K562 (cell line): Measurements from ENCODE around the gene B9D2. TPM values are rescaled to one million over a fixed set of nuclear protein-coding genes. Genes with fewer than 3 reads are reported as not detected.

ENCODE experiments used
- CHD7 ChIP-seq: fragments of 200-600 bp; sonication (generic); IDR thresholded peaks from one replicate; pipeline ENCODE4 v1.6.1; 2012; ENCODE audit warnings: mild to moderate bottlenecking, low read depth, low read length, inconsistent platforms
- ETS2 ChIP-seq: IDR thresholded peaks from 2 replicates; pipeline ENCODE4 v1.6.1; 2016; ENCODE audit warnings: borderline replicate concordance, missing genetic modification characterization, mild to moderate bottlenecking, moderate library complexity, missing compliant biosample characterization; ENCODE audit not compliant: poor library complexity, severe bottlenecking
- HDGF ChIP-seq: fragments of 450-650 bp; IDR thresholded peaks from 2 replicates; pipeline ENCODE4 v1.6.1; 2016
- TSHZ1 ChIP-seq: fragments of 250-450 bp; sonication (Bioruptor Pico); IDR thresholded peaks from 2 replicates; pipeline ENCODE4 v1.4.0; 2020; ENCODE audit warnings: mild to moderate bottlenecking, moderate library complexity
- ZNF778 ChIP-seq: fragments of 450-650 bp; formaldehyde crosslinking; IDR thresholded peaks from 2 replicates; pipeline ENCODE4 v1.4.0; 2020; ENCODE audit warnings: mild to moderate bottlenecking, moderate library complexity
- polyA plus RNA-seq, 8 experiments: library from polyadenylated mRNA; depleted of rRNA in 4 of 8; stranded (reverse) in 5 of 8; unstranded in 3 of 8; fragments of >200 nt; fragmentation: Nextera tagmentation in 2 of 8; fragmentation: Illumina TruSeq in 1 of 8; extraction: Ambion mirVana in 2 of 8; extraction: Trizol in 1 of 8; gene quantifications; 2 replicates each; pipeline versions ENCODE4 v1.2.1 to v1.2.3, GENCODE V29; 2011 to 2014; ENCODE audit warnings: inconsistent platforms in 1 of 8, missing spikeins in 1 of 8
- total RNA-seq, 7 experiments: library from RNA; depleted of rRNA in 6 of 7; stranded (reverse); fragments of >200 nt in 6 of 7; fragmentation: Illumina TruSeq in 2 of 7; extraction: Trizol in 2 of 7; gene quantifications; 2 replicates each; pipeline versions ENCODE4 v1.2.1 to v1.2.3, GENCODE V29; 2011 to 2021; ENCODE audit warnings: low replicate concordance in 1 of 7

B9D2 gene
- total and polyA plus RNA-seq, 9 of the 15 experiments (the other 6 are each of a cell fraction or from before 2014, with no cell fraction given) = 0.83 to 6.9 (median 2.8) TPM

GRCh38 chr19:41353466-41354342, 10.2 kb downstream of the B9D2 start, which contains the start of gene TGFB1 (continued):
- TF ChIP-seq TSHZ1 (CRISPR knock-in tag) (no peak), ZNF778 (CRISPR knock-in tag) (no peak), ETS2 (tag) (no peak), HDGF (peak; percentile 77; the same call in 1 of the 2 replicates), CHD7 (no peak)
